Kidney epithelial cell (primary cell): Measurements from ENCODE around the gene DOCK9. TPM values are rescaled to one million over a fixed set of nuclear protein-coding genes. Genes with fewer than 3 reads are reported as not detected.
"Not testable (repeated sequence)": the region's sequence is repeated elsewhere in the genome, so short reads cannot be mapped to it uniquely, and the experiment has no call there.

Experiments used
- DNase-seq: peaks from one replicate; pipeline ENCODE4 v3.0.0-alpha.2; 2010; ENCODE audit warnings: low read depth
- H3K27me3 ChIP-seq: 2 replicates; pipeline ENCODE4 v1.6.0; 2011; ENCODE audit warnings: low read length; ENCODE audit not compliant: control insufficient read depth, insufficient read depth
- H3K36me3 ChIP-seq: 2 replicates; pipeline ENCODE4 v1.5.1; 2011; ENCODE audit warnings: low read length; ENCODE audit not compliant: control insufficient read depth, insufficient read depth
- H3K4me3 ChIP-seq: 2 replicates; pipeline ENCODE4 v1.5.1; 2011; ENCODE audit warnings: low read depth, mild to moderate bottlenecking, control low read depth, low read length
- CTCF ChIP-seq: IDR thresholded peaks from 2 replicates; pipeline ENCODE4 v1.5.1; 2011; ENCODE audit warnings: mild to moderate bottlenecking, moderate library complexity, low read length, control low read depth, inconsistent platforms; ENCODE audit not compliant: insufficient read depth, poor library complexity, severe bottlenecking
- total RNA-seq: library from RNA; depleted of rRNA; stranded (reverse); fragments of >200 nt; gene quantifications from 2 replicates; pipeline ENCODE4 v1.2.3, GENCODE V29; 2015

Gene DOCK9
- total RNA-seq, 1 donor from 2014 or later, result 226 TPM

- no peaks in the 10 kb centered on the region for H3K36me3 ChIP-seq
- no peaks in the 10 kb centered on the region for H3K27me3 ChIP-seq
- no peak overlapping the region for H3K4me3 ChIP-seq
- TF ChIP-seq CTCF, result no peak
- DNase-seq, result no peak
Observed at GRCh38 chr13:98813993-98814392, 163.9 kb downstream of the DOCK9 start.

GRCh38 chr13:98812186-98812790 is 165.6 kb downstream of the DOCK9 start:
- H3K27me3 ChIP-seq, H3K36me3 ChIP-seq, H3K4me3 ChIP-seq, DNase-seq: not testable (repeated sequence)

- Histone ChIP-seq H3K4me3 (no peak overlapping the region), H3K36me3 (no peaks in the 10 kb centered on the region), H3K27me3 (no peaks in the 10 kb centered on the region)
- TF ChIP-seq CTCF, result no peak
- DNase-seq, result no peak
Observed at GRCh38 chr13:98810746-98811145, 167.1 kb downstream of the DOCK9 start.

- no peaks in the 10 kb centered on the region for H3K36me3 ChIP-seq
- no peak for DNase-seq
Observed at GRCh38 chr13:98809345-98809777, 168.5 kb downstream of the DOCK9 start.

GRCh38 chr13:98807774-98808173 is 170.1 kb downstream of the DOCK9 start:
- no peak for TF ChIP-seq CTCF
- Histone ChIP-seq H3K4me3 (no peak overlapping the region), H3K27me3 (no peaks in the 10 kb centered on the region), H3K36me3 (no peaks in the 10 kb centered on the region)
- DNase-seq, result no peak

More at GRCh38 chr13:98809345-98809777, 168.5 kb downstream of the DOCK9 start:
- TF ChIP-seq CTCF, result no peak
- no peaks in the 10 kb centered on the region for H3K27me3 ChIP-seq
- no peak overlapping the region for H3K4me3 ChIP-seq

GRCh38 chr13:98804336-98804855 is 173.5 kb downstream of the DOCK9 start:
- Histone ChIP-seq H3K4me3 (no peak overlapping the region), H3K36me3 (peaks cover 2% of the 10 kb centered on the region), H3K27me3 (no peaks in the 10 kb centered on the region)
- no peak for TF ChIP-seq CTCF
- no peak for DNase-seq
